ENCODE measurements around the gene DNTT.

GRCh38 chr10:96342402-96342801 is 38.2 kb downstream of the DNTT start:
- TF ChIP-seq CTCF (IDR thresholded peaks at IDR 0.05; ENCODE audit: insufficient read depth, low read length, poor library complexity, severe bottlenecking) (no peak), EZH2phosphoT487 (conservative IDR thresholded peaks at IDR 0.05; ENCODE audit: low read length) (no peak)
